Suprapubic skin (tissue), 4 donors: ENCODE results near the gene POMGNT2.

Experiments used
- CTCF ChIP-seq, 2 donors: fragments of 200-600 bp in 1 of 2; fragments of 450-650 bp in 1 of 2; sonication (generic) in 1 of 2; IDR thresholded peaks; one replicate each; pipeline ENCODE4 v1.5.1; 2016 to 2019; ENCODE audit warnings: antibody characterized with exemption in 2 of 2, mild to moderate bottlenecking in 1 of 2, moderate library complexity in 1 of 2
- POLR2A ChIP-seq, 2 donors: fragments of 450-650 bp; IDR thresholded peaks; one replicate each; pipeline ENCODE4 v1.6.1; 2017; ENCODE audit warnings: antibody characterized with exemption in 2 of 2, mild to moderate bottlenecking in 2 of 2, moderate library complexity in 2 of 2
- POLR2AphosphoS5 ChIP-seq, 3 donors: sonication (generic); formaldehyde crosslinking; IDR thresholded peaks; one replicate each; pipeline ENCODE4 v1.6.1; 2017; ENCODE audit warnings: antibody characterized with exemption in 3 of 3

- TF ChIP-seq POLR2A (IDR thresholded peaks at IDR 0.05) (no peak), CTCF (IDR thresholded peaks at IDR 0.05) (no peak), POLR2AphosphoS5 (IDR thresholded peaks at IDR 0.05) (no peak)
Measured at GRCh38 chr3:43036621-43037423, 69.1 kb downstream of the POMGNT2 start.
